ENCODE data around the gene TMEM163. TPM values are rescaled to one million over a fixed set of nuclear protein-coding genes. Genes with fewer than 3 reads are reported as not detected.
"Not testable (repeated sequence)": the region's sequence is repeated elsewhere in the genome, so short reads cannot be mapped to it uniquely, and the experiment has no call there.

The TMEM163 gene
- total RNA-seq, 1 experiment from 2014 or later = 0.05 TPM

DNA sequence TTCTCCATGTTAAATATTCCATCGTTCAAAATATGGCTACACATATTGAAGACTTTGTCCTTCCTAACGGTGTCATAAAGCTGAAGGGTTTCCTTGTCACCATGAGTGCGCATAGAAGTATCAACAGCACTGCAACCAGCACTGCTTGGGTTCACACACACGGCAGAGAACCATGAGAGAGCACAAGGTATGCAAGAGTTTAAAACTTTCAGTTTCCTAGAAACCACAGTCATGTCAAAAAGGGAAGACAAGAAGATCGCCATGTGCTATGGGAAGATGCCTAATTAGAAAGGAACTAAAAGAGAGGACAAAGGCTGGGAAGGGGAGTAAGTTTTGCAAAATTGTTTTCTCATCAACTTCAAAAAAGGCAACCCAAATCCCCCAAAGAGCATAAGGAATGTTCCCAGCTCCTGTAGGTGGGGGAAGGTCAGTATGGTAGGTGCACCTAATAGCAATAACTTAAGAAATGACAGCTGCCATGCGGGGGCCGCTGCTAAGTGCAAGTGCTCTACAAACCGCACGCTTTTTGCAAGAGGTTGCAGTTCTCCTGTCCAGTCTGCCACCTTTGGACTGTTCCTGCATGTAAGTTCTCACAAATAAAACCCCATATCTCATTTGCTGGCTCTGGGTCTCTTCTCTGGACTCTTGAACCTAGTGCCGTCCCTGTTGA is 136.8 kb downstream of the TMEM163 start:
- in situ Hi-C loops (cut with HindIII; ENCODE audit: low pct_unique_long_range_greater_than_20kb, low sequenced_read_pairs) = no loop called here
- DNase-seq (ENCODE audit: low read depth, low spot score) = no peak

DNA sequence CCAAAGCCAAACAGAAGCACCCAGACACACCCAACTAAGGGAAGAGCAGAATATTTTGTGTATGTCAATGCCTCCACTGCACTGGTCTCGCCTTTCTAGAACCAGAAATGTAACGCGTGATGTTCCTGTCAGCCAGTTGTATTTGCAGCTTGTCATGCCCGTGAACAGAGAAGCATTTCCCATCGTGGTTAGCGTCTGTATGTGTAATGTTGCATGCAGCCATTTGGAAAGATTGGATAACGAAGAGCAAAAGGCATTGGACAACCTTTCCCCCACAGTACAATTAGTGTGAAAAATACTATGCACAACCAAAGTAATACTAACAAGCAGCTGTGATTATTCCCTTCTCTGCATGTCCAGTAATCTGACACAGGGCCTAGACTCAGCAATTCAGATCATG is 140.5 kb downstream of the TMEM163 start:
- no peak for DNase-seq (ENCODE audit: low read depth, low spot score)
- in situ Hi-C loops (cut with HindIII; ENCODE audit: low pct_unique_long_range_greater_than_20kb, low sequenced_read_pairs) = no loop called here

DNA sequence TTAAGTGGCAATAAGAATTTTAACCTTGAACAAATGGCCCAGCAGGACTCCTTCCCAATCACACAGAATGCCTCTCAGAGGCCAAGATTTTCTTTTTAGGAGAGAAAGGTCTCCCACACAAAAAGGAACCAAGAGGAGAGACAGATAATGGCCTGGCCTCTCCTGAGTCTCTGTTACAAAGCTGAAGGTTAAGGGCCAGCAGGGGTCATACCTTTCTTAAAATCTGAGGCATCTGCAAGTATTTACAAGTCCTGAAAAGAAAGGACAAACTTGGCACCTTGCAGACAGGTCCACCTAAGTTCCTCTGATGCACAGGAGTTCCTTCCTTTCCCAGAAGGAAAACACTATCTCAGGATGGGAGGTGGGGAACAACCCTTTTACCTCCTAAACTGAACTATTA is 142.3 kb downstream of the TMEM163 start:
- DNase-seq (ENCODE audit: low read depth, low spot score) = no peak
- in situ Hi-C loops (cut with HindIII; ENCODE audit: low pct_unique_long_range_greater_than_20kb, low sequenced_read_pairs) = no loop called here

DNA sequence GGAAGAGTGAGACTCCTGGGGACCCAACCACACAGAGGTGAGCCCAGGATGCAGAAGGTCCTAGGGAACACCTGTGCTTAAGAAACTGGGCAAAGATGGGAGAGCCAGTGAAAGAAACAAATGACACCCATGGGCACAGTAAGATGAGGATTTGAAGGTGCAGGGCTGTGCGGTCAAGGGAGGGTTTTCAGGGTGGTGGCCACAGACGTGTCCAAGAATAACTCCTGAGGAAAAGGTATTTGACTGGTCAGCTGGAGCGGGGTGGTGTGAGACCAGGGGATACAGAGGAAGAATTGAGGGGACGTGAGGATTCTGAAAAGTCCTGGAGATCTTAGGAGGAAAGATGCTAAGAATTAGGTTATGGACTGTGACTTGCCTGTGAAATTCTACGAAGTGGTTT is 142.9 kb downstream of the TMEM163 start:
- in situ Hi-C loops (cut with HindIII; ENCODE audit: low pct_unique_long_range_greater_than_20kb, low sequenced_read_pairs) = no loop called here
- no peak for DNase-seq (ENCODE audit: low read depth, low spot score)

DNA sequence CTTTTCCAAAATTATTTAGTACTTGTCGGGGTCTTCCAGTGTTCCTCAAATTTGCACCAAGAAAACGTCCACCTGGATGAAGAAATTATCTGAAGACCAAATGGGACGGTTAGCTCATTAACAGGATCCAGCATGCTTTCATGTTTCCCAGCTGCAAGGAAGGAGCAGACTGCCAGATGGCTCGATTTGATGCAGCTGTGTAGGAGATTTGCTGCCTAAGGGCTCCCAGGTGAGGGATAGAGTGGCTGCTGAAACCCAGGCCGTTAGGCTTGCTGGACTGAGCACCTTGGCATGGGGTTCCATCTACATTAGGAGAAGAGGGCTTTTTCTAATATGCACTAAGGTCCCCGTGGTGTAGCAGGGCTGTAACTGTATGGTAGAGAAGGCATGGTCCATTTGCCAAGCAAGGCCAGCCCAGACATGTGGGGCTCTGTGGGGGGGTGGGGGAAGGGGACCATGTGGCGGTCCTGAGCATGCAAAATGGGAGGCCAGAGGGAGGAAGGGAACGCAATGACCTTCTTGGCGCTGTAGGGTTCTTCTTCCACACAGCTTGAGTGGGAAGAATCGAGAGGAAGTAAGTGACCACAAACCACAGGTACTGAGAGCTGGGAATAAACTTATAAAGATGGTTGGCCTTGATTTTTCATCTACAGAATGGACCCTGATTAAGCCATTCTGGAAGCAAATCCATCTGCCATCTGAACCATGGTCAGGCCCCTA is 144.0 kb downstream of the TMEM163 start:
- DNase-seq (ENCODE audit: low read depth, low spot score) = no peak
- in situ Hi-C loops (cut with HindIII; ENCODE audit: low pct_unique_long_range_greater_than_20kb, low sequenced_read_pairs) = no loop called here

DNA sequence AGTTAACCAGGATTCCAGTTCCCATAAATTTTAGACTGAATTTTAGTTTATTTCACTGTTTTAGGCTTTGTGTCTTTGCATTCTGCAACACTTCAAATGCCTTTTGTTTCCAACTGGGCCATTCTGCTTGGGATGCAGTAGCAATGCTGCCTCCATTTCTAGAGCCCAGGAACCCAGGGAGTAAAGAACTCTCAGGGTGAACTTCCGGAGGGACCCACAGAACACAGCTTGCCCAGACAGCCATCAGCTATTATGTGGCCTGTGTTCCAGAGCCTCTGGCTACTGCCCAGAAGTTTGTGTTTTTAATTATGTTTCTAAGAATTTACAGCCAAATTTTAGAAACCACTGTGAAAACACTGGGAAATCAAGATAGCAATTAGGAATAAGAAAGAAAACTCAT is 145.1 kb downstream of the TMEM163 start:
- in situ Hi-C loops (cut with HindIII; ENCODE audit: low pct_unique_long_range_greater_than_20kb, low sequenced_read_pairs) = no loop called here
- no peak for DNase-seq (ENCODE audit: low read depth, low spot score)

DNA sequence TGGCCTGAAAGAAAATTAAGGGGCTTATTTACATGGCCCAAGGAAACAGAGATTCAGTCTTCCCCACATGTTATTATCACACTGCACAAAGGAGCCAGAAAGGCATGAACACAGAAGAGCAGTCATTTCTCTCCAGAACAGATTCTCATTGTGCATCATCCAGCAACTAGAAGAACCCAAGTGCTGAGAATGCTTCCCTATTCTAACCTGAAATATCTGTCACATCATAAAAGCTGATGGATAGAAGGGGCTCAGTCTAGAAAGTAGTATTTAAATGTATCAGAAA is 145.8 kb downstream of the TMEM163 start:
- no peak for DNase-seq (ENCODE audit: low read depth, low spot score)
- in situ Hi-C loops (cut with HindIII; ENCODE audit: low pct_unique_long_range_greater_than_20kb, low sequenced_read_pairs) = no loop called here

DNA sequence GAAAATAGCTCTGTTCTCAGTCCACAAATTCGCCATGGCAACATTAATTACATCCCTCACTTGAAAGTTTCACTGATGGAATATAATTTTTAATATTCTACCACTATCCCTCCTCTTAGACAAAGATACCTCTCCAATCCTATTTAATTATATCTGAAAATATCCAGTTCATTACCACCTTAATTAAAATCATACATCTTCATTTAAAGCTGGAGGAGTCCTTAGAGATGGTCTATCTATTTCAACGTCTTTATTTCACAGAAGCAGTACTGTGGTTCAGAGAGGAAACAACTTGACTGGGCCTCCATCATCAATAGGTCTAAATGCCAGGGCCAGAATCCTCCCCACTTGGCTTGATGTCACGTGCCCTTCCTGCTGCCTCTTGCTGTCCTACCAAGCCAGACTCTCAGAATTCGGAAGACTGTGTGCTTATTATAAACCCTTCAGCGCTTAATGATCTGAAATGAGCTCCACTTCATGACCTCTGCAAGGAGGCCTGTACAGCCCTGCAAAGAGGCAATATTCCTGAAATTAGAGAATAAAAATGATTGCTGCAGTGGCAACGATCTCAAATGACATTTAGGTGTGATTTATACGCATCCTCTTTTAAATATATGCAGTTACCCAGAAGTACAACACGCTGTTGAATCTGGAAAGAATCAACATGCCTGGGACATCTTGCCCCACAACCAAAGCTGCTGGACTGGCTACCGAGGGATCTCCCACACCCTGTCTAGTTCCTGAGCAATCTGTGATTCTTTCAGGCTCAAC is 146.3 kb downstream of the TMEM163 start:
- in situ Hi-C loops (cut with HindIII; ENCODE audit: low pct_unique_long_range_greater_than_20kb, low sequenced_read_pairs) = no loop called here
- no peak for DNase-seq (ENCODE audit: low read depth, low spot score)

DNA sequence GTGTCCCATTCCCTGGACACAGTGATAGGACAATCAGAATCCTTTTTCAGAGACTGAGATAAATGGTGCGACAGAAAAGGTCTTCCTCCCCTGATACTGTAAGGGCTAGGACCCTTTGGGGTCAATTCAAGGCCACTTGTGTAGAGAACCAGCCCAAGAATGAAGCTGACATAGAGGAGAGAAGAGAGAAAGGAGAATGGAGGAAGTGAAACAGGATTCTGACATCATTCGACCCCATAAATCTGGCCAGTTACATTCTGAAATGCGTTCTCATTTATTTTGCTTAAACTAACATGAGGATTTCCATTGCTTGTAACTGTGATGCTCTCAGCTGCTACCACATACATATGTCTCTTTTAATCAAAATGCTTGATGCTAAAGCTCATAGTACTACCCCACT is 148.1 kb downstream of the TMEM163 start:
- in situ Hi-C loops (cut with HindIII; ENCODE audit: low pct_unique_long_range_greater_than_20kb, low sequenced_read_pairs) = no loop called here
- no peak for DNase-seq (ENCODE audit: low read depth, low spot score)

DNA sequence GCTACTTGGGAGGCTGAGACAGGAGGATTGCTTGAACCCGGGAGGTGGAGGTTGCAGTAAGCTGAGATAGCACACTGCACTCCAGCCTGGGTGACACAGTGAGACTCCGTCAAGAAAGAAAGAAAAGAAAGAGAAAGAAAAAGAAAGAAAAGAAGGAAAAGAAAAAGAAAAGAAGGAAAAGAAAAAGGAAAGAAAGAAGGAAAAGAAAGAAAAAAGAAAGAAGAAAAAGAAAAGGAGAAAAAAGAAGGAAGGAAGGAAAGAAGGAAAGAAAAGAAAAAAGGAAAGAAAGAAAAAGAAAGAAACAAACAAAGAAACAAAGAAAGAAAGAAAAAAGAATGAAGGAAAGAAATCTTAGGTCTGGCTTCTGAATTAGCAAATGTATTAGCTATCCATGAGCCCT is 150.4 kb downstream of the TMEM163 start:
- no peak for DNase-seq (ENCODE audit: low read depth, low spot score)
- in situ Hi-C loops (cut with HindIII; ENCODE audit: low pct_unique_long_range_greater_than_20kb, low sequenced_read_pairs) = no loop called here

DNA sequence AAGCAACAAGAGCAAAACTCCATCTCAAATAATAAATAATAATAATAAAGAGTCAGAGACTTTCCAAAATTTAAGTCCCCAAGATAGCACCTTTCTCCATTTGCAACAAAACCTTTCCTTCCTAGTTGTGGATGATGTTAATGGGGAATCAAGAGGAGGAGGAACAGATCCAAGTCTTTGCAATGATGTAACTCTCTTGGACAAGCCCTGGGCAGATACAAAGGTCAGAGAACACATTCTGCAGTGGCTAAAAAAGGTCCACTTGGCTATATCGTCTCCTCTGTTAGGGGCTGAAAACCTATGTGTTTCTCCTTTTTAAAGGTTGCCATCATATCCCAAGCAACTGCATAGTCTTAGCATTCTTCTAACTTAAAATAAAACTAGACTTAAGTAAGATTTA is 151.1 kb downstream of the TMEM163 start:
- in situ Hi-C loops (cut with HindIII; ENCODE audit: low pct_unique_long_range_greater_than_20kb, low sequenced_read_pairs) = no loop called here
- DNase-seq (ENCODE audit: low read depth, low spot score) = no peak

DNA sequence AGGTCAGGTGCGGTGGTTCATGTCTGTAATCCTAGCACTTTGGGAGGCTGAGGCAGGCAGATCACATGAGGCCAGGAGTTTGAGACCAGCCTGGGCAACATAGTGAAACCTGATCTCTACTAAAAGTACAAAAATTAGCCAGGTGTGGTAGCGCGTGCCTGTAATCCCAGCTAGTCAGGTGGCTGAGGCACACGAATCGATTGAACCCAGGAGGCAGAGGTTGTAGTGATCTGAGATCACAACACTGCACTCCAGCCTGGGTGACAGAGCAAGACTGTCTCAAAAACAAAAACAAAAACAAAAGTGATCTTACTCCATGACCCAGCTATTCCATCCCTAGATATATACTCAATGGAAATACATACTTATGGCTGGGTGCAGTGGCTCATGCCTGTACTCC is 153.8 kb downstream of the TMEM163 start:
- DNase-seq (ENCODE audit: low read depth, low spot score); in situ Hi-C loops (cut with HindIII; ENCODE audit: low pct_unique_long_range_greater_than_20kb, low sequenced_read_pairs): not testable (repeated sequence)

DNA sequence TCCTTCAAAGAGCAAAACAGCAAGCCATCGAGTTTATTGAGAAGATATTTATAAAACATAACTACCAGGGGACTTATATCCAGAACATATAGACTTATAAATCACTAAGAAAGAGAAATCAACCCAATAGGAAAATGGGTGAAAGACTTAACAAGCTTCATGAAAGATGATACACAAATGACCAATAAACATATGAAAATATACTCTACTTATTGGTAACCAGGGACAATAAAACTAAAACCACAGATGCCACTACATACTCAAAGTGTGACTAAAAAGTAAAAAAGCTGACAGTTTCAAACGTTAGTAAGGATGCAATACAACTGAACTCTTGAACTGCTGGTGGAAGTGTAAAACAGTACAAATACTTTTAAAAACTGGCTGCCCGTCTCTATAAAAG is 154.3 kb downstream of the TMEM163 start:
- in situ Hi-C loops (cut with HindIII; ENCODE audit: low pct_unique_long_range_greater_than_20kb, low sequenced_read_pairs) = no loop called here
- no peak for DNase-seq (ENCODE audit: low read depth, low spot score)

DNA sequence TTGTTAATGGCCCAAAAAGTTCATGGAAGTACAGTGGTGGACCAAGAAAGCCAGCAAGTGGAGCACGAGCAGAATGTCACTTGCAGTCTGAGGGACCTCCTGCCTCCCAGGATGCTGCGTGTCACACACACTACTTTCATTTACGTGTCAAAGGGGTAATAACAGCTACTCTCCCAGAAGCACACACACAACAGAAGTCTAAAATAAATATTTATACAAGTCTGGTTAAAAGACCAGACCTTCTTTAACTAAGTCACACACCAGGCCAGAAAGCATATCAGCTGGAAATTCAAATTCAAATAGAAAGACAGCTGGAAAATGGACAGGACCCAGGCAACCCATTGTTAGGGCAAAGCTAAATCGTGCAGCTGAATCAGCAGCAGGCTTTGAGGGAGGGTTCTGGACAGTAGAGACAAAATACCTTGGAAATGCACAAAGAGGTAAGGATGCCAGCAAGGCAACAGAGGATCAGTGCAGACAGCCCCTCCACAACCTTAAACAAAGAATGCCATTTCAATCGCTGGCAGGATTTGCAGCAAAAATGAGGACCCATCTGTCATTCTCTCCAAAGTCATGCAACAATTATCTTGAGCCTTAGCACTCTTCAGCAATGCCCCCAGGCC is 160.5 kb downstream of the TMEM163 start:
- DNase-seq (ENCODE audit: low read depth, low spot score) = no peak
- in situ Hi-C loops (cut with HindIII; ENCODE audit: low pct_unique_long_range_greater_than_20kb, low sequenced_read_pairs) = no loop called here

DNA sequence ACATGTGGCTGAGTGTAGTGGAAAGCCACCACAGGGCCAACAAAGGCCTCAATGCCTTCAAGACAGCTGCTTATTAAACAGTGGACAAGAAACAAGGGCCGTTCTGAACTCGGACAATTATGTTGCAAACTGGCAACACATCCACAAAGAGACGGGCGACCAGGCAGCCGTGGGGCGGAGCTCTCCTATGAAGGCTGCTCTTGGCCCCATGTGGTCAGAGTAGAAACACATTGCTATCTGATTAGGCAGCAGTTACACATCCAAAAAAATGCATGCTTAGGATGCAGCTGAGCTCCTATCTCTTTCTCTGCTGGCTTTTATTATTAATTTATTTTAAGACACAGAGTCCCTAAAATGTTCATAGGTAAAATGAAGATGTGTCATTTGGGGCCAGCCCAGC is 163.4 kb downstream of the TMEM163 start:
- in situ Hi-C loops (cut with HindIII; ENCODE audit: low pct_unique_long_range_greater_than_20kb, low sequenced_read_pairs) = no loop called here
- no peak for DNase-seq (ENCODE audit: low read depth, low spot score)

DNA sequence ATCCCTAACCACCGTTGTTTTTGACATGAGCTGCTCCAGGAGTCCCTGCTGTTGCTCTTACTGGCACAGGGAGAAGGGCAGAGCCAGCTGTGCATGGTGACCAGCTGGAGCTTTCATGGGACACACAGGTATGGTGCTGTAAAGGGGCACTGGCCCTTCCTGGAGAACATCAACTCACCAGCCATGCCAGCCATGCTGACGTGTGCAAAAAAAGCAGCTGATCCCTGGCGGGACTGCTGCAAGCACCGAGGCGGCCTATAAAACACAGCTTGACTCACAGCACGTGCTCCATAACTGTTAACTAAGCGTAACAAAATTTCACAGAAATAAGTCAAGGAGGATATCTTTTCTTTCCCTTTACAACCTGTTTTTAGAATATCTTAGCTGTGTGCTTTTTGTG is 165.1 kb downstream of the TMEM163 start:
- in situ Hi-C loops (cut with HindIII; ENCODE audit: low pct_unique_long_range_greater_than_20kb, low sequenced_read_pairs) = no loop called here
- DNase-seq (ENCODE audit: low read depth, low spot score) = no peak

DNA sequence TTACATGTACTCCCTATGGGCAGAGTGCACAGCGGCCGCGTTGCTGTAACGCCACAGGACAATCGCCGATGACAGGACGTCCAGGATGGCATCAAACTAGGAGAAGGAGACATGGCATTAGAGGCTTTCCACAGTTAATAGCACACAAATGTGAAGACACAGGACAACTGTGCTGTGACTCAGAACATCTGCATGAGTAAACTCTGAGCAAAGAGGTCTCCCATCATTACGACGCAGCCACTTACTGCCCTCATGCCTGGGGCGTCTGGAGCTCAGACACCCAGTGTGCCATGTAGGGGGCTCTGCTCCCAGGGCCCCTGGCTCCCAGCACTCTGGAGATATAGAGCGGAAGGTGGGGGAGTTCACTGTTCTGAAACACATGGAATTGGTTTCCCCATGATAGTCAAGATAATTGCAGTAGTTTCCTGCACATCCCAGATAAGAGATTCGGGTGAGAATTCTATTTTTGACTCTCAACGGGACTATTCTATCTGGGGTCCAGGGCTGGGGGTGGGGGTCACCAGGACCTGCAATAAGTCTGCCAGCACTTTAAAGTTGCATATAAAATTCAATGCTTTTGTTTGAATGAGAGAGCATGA is 168.1 kb downstream of the TMEM163 start:
- in situ Hi-C loops (cut with HindIII; ENCODE audit: low pct_unique_long_range_greater_than_20kb, low sequenced_read_pairs) = no loop called here
- DNase-seq (ENCODE audit: low read depth, low spot score) = no peak

DNA sequence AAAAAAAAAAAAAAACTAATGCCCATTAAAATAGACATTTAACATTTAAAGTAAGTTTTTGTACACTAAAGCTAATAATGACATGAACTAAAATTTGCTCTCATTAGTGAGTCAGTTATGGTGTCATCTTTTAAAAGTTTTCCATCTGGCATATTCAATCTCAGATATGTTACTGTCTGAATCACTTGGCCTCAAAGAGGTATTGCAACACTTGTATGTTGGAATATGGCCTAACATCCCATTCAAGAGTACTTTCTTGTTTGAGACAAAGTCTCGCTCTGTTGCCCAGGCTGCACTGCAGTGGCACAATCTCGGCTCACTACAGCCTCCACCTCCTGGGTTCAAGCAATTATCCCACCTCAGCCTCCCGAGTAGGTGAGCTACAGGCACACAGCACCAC is 169.7 kb downstream of the TMEM163 start:
- in situ Hi-C loops (cut with HindIII; ENCODE audit: low pct_unique_long_range_greater_than_20kb, low sequenced_read_pairs) = no loop called here
- no peak for DNase-seq (ENCODE audit: low read depth, low spot score)

Data from SK-MEL-5 (cell line).